Adipose tissue (tissue), 3 donors: ENCODE data around the gene MAN2A2. TPM values are rescaled to one million over a fixed set of nuclear protein-coding genes. Genes with fewer than 3 reads are reported as not detected.

Experiments used
- H3K27ac ChIP-seq: one replicate; pipeline ENCODE4 v1.5.1; 2013; ENCODE audit warnings: low read depth, low read length
- WGBS, 3 donors: extraction: QIAGEN DNeasy Blood & Tissue Kit; methylation state at CpG; one replicate each; pipeline ENCODE4 v1.1.7; 2013; 5-methylcytosine and 5-hydroxymethylcytosine counted together
- polyA plus RNA-seq, 3 donors: library from polyadenylated mRNA; stranded (reverse); fragments of 200-250 nt; gene quantifications; one replicate each; pipeline ENCODE4 v1.2.3, GENCODE V29; 2013
- donor health status: healthy with polysubstance abuse.
- donor health status: Bipolar disorder and iron deficiency.
- donor health status: healthy.

Gene MAN2A2
- 10 to 100 TPM; 49.5 to 68.3 (median 50.2) TPM for polyA plus RNA-seq

DNA sequence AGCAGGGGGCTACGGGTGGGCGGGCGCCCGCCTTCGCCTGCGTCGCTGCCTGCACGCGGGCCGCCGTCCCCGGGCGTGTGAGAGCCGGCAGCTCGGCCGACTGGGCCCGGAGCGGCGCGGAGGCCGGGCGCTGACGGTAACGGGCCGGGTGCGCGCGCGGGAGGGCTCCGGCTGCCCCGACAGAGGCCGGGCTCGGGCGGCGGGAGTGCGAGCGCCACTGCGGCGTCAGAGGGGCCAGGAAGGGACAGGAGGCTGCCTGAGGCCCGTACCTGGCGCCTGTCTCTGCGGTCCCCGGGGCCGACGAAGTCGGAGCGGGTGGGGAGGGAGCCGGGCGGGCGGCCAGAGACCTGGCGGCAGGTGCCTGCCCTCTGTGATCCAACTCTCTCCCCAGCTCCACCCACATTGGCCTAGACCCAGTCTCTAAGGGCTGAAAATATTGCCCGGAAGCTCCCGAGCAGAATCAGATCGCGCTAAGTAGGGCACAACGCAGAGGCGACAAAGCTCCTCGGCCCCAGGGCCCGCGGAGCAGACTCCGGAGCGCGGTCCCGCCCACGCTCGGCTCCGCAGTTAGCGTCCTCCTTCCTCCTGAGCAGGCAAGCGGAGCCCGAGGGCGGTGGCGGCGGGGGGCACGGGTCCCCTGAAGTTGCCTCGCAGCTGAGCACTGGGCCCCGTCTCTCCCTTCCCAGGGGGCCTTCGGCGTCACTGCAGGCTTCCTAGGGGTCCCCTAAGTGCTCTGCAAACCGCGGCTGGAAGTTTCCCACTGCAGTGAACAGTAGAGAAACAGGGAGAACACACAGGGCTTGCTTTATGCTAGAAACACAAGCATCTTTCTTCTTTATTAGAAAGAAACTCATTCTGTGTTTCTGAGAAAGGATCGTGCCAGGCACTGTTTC is at the start of gene MAN2A2:
MAN2A2 (plus strand) TSS at position 463 of the 893 bp plus-strand sequence. CDS start 906 bp downstream, outside the sequence.
- peak within 1 kb of the TSS; percentile 93 for H3K27ac ChIP-seq
- 1% methylated on average over 68 to 81 of the region's 81 CpGs for WGBS, 3 donors

DNA sequence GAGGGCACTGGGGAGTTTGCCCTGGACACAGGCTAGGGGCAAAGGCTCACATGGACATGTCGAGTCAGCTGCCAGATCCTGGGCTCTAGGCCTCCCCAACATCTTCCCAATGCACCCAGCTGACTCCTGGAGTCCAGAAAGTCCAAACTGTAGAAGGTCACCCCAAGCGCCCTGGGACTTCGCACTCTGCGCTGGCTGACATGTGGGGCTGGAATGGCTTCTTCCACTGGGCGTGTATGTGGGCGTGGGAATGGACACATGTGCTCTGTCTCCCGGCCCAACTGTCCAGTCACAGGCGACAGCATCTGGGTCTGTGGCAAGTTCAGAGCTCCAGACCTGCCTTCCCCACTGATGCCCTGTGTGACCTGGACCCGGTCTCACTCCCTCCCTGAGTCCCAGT is 48.0 kb upstream of the MAN2A2 start:
- WGBS, 3 donors = 77 to 94% (median 86%) methylated on average over 9 of the region's 9 CpGs

DNA sequence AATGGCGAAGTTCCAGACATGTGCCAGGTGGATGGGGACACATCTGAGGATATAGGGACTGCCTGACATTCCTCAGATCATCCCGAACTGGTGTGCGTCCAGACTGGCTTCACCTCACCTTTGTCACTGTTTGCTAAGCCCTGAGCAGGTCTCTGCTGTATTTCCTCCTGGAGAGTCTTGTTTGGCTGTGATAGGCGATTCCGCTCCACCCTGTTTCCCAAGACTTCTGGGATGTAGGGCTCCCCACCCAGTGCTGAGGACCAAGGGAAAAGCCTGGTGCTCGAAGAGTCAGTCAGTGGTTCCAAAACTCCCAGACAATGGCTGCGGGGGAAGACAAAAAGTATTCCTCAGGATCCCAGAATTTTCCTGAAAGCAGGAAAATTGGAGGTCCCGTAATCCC is 45.8 kb upstream of the MAN2A2 start:
- WGBS, 3 donors = 83 to 95% (median 91%) methylated on average over 8 of the region's 8 CpGs
- no peak overlapping the region for H3K27ac ChIP-seq

More for the DNA sequence above, 48.0 kb upstream of the MAN2A2 start:
- no peak overlapping the region for H3K27ac ChIP-seq

DNA sequence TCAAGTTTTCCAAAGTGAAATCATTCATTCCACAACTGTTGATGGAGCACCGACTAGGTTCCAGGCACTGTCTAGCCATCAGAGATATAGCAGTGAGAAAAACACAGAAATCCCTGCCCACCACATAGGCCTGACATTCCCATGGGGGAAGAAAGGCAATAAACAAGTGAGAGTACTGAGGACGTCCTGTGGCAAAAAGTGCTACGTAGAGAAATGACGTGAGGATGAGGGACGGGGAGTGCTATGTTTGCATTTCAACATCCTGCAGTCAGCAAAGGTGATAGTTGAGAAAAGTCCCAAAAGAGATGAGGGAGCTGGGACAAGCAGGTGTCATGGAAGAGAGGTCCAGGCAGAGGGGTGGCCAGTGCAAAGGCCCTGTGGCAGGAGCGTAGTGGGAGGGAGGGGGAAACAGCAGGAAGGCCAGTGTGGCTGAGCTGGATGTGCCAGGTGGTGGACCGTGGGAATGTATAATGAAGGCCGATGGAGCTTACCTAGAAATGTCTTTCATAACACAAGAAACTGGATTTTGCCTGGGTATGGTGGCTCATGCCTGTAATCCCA is 45.1 kb upstream of the MAN2A2 start:
- 86 to 90% (median 88%) methylated on average over 8 of the region's 8 CpGs for WGBS, 3 donors

DNA sequence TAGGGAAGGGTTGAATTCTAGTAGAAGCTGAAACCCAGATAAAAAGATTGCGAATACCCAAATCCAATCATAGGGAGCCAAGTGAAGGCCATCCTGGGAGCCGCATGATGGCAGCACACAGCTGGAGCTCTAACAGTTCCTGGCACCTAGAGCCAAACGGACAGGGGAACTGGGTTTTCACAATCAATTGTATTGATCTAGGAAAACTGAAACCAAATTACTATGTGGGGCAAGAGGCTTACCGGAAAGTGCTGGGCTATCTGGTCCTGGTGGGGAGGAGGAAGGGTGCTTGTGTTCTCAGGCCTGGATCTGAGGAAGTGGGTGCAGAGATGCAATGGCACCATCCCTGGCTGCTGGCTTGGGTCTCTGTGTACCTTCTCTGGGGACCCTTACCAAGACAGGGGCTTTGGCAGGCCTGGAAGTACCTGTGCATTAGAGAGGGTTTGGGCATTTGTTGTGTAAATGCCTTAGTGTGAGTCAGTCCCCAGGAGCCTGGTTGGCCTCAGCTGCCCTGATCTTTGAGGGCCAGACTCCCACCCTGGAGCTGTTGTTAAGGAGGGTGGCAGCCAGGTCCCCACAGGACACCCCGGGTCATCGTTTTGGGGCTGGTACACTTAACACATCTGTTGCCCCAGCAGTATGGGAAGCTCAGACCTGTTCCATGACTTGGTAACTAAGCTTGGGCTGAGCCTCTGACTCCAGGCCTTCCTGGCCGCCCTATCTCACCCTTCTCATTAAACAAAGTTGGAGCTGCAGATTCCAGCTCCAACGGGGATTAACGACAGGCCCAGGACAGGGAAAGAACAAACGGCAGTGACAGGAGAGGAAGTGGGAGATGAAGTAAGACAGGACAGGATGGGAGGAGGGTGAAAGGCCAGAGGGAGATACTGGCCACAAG is 43.6 kb upstream of the MAN2A2 start:
- no peak overlapping the region for H3K27ac ChIP-seq
- 33 to 53% (median 46%) methylated on average over 10 of the region's 10 CpGs for WGBS, 3 donors

More for the DNA sequence above, 45.1 kb upstream of the MAN2A2 start:
- no peak overlapping the region for H3K27ac ChIP-seq

DNA sequence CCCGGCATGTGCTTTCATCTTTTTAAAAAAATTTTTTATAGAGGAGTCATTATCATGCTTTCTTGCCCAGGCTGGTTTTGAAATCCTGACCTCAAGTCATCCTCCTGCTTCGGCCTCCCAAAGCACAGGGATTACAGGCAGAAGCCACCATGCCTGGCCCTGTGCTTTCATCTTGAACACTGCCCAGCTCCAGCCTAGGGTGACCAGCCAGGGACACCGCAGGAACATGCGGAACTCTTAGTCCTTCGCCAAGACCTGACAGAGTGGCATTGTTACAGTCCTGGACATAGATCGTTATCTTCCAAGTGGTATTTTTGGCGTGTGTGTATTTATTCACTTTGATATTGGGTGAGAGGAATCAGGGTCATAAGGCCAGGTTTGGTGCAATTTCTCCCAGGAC is 42.7 kb upstream of the MAN2A2 start:
- WGBS, 3 donors = 60 to 83% (median 77%) methylated on average over 7 of the region's 7 CpGs

DNA sequence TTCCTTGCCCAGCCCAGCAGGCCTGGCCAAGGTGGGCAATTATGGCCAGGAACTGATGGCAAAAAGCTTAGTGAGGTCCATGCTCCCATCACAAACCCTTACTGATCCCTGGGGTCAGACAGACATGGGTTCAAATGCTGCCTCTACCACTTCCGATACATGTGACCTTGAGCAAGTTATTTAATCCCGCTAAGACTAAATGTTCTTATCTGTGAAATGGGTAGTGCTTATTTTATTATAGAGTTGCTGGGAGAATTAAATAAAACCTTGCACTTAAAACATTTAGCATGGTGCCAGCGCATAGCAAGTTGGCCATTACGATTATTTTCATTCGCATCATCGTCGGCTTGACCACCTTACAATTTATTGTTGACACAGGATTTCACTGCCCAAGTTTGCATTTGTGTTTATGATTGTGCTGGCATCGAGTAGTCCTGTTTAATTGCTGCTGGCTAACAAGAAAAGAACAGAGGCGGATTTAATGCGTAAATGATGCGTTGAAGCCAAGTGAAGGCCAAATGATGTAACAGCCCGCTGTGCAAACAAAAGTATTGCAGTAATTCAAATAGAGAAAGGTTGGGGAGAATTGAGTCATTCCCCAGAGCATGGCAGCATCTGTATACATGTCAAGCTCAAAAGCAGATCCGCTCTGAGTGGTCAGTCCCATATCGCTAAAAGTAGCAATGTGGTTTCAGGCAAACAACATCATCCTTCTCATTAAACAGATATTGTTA is 42.0 kb upstream of the MAN2A2 start:
- 69 to 79% (median 76%) methylated on average over 14 of the region's 14 CpGs for WGBS, 3 donors
- H3K27ac ChIP-seq = no peak overlapping the region

More for the DNA sequence above, 42.7 kb upstream of the MAN2A2 start:
- no peak overlapping the region for H3K27ac ChIP-seq

DNA sequence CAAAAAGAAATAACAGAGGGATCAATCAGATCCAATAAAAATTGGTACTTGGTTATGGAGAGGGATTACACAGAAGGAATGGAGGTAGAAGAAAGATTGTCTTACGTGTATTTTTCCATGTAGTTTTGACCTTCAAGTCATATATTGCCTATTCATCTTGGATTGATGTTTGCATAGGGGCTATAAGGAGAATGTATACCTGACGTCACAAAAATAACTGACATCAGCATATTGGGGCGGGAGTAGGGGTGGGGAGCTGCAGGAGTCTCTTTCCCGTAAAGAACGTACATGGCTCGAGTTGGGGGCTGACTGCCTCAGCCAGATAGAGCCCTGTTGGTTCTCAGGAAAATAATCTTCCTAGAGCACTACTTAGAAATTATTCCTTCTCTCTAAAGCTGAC is 40.6 kb upstream of the MAN2A2 start:
- 84 to 94% (median 86%) methylated on average over 6 of the region's 6 CpGs for WGBS, 3 donors
- no peak overlapping the region for H3K27ac ChIP-seq

DNA sequence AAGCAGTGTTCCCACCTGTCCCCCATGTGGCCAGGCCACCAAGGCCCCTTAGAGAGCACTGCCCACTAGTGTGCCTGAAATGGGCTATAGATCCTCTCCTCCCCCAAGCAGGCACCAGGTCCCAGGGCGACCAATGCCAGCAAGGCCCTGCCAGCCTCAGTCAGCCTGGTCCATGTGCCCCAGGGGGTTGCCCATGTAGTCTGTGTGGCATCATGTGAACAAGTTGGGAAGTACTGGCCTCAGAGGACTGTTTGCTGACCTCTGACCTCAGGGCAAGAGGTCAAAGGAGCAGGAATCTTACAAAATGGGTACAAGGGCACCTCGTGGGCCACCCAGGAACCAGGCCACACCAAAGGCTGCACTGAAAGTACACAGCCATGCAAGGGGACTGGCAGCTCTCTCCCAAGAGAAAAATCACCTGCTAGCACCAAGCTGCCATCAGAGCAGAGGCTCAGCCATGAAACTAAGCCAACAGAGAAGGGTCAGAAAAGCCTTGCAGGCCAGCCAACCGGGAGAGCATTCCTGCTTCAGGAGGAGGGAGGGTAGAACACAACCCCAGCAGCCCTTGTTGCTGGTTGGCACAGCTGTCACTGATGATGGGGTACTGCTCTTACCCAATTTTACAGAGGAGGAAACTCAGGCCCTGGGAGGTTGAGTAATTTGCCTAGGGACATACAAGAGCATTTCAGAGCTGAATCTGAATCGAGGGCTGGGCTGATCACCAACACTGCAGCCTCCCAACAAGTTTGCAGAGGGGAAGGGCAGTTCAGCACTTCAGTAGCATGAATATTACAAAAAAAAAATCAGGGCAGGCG is 39.9 kb upstream of the MAN2A2 start:
- H3K27ac ChIP-seq = peak overlapping the region; percentile 10
- WGBS, 3 donors = 45 to 76% (median 64%) methylated on average over 5 of the region's 5 CpGs

DNA sequence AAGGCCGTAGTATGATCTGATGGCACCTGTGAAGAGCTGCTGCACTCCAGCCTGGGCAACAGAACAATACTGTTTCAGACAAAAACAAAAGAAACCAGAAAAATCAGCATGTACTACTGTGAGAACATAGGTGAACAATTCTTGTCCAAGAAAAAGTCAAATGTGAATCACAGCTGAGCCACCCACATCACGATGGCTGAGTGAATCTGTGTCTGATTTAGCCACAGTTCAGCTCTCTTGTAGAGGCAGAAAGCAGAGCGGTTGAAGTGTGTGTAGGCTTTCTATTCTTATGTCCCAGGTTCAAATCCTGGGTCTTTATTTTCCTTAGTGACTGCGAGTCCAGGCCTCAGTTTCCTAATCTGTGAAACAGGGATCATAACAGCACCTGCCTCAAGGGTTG is 39.1 kb upstream of the MAN2A2 start:
- WGBS, 3 donors = 87 to 91% (median 90%) methylated on average over 4 of the region's 4 CpGs
- H3K27ac ChIP-seq = no peak overlapping the region

DNA sequence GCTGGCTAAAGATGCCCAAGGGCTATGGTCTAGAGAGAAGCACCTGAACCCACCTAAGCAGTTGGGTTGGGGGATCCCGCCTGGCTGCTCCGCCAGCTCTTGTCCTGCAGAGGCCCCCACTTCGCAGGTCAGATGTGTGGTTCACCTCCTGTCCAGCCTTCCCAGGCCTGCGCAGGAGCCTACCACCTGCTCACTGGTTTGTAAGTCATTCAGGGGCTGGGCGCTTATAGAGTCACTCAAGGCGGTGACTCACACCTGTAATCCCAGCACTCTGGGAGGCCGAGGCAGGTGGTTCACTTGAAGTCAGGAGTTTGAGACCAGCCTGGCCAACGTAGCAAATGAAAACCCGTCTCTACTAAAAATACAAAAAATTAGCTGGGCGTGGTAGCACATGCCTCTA is 38.6 kb upstream of the MAN2A2 start:
- H3K27ac ChIP-seq = no peak overlapping the region

DNA sequence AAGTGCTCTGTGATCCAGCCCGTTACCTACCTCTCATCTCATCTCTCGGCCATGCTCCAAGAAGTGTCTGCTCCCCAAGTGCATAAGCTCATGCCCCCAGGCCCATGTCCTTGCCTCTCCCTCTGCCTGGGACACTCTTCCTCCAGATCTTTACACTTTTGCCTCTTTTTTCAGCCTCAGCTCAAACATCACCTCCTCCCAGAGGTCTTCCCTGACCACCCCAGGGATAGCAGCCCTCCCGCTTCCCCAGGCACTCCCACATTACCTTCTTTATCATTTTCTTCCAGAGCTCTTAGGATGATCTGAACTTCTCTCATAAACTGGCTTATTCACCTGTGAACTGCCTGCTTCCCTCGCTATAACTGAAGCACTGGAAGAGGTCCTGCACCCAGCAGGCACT is 37.4 kb upstream of the MAN2A2 start:
- WGBS, 3 donors = 92 to 94% (median 93%) methylated on average over 4 of the region's 4 CpGs
- H3K27ac ChIP-seq = no peak overlapping the region

More for the DNA sequence above, 38.6 kb upstream of the MAN2A2 start:
- WGBS, 3 donors = 95 to 96% (median 95%) methylated on average over 10 of the region's 10 CpGs

DNA sequence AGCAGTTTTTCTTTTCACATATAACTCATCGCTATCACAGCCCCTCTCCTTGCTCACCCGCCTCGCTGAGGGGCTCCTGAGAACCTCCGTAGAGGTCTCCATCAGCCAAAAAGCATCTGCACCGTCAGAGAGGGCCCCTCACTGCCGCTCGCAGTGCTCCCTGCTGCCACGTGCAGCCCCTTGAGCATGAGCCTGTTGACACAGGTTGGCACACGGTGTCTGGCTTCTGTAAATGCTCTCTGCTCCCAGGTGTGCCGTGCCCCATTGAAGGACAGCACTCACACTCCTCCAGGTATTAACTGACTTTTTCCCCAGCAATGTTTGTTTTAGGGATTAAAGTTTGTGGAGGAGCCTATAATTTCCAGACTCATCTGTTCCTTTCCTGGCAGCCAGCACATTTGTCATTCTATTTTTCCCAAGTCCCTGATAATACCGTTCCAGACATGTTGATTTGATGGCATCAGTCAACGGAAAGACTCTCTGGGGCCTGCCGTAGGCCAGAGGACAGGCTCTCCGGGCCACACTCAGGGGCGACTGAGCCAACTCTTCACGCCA is 36.9 kb upstream of the MAN2A2 start:
- 43 to 61% (median 60%) methylated on average over 16 of the region's 16 CpGs for WGBS, 3 donors
- no peak overlapping the region for H3K27ac ChIP-seq

DNA sequence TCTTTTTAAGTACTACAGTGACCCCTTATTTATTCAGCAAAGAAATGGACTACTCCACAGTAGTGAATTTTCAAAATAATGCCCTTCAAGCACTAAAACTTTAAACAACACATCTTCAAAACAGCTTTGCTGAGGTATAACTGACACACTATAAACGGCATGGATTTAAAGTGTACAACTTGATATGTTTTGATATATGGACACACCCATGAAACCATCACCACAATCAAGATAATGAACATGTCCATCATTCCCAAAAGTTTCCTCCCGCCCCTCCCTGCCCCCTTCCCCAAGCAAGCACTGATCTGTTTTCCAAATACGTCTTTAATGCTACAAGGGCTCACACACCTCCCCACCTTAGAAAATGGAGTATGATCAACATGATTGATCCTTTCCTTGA is 36.3 kb upstream of the MAN2A2 start:
- no peak overlapping the region for H3K27ac ChIP-seq
- 73 to 86% (median 83%) methylated on average over 3 of the region's 3 CpGs for WGBS, 3 donors

DNA sequence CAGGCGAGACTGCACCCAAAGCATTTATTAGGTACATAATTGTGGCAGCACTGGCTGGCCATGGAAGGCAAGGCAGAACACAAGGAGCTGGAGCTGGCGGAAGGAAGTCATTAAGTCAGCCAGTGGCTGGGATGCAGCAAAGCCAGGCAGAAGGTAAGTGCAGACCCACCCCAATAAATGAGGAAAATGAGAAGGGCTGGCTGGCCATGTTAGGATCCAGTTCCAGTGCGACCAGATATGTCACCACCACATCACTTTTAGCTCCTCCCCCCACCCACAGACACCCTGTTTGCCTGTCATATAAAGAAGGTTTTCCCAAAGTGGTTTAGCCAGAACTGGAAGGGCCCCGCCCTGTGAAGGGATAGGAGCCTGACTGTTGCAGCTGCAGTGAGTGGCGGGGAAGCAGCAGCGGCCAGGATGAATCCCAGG is 34.8 kb upstream of the MAN2A2 start, which contains the start of gene FURIN:
FURIN (plus strand) TSS at position 328 of the 429 bp plus-strand sequence. CDS start 7,153 bp downstream, outside the sequence.
- 85 to 93% (median 85%) methylated on average over 6 of the region's 6 CpGs for WGBS, 3 donors
- no peak within 1 kb of the TSS for H3K27ac ChIP-seq

DNA sequence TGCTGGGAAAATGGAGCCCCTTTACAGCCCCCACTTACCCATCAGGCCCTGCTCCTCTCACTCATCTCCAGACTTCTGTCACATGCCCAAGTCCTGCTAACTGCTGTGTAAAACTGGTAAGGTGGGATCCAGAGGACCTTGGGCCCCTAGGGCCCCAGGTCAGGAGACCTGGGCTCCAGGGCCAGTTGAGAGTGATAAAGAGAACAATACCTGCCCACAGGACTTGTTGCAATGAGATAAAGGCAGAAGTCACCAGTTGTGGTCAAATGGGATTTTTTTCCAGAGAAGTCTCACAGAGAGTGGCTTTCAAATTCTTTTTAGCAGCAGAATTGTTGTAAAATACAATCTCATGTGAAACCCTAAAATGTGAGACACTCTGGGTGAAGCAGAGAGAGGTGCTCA is 34.0 kb upstream of the MAN2A2 start:
- H3K27ac ChIP-seq = no peak overlapping the region
